HG03097 (cell line): ENCODE results near the gene PTPRK.
A peak's percentile ranks its signal among the peaks of the same experiment; 100 is the strongest.
"Not testable (repeated sequence)": the region's sequence is repeated elsewhere in the genome, so short reads cannot be mapped to it uniquely, and the experiment has no call there.

ENCODE experiments used
- ATAC-seq: cut with Tn5 transposase; IDR thresholded peaks from one replicate; pipeline ENCODE4 v1.9.1; 2021; ENCODE audit not compliant: unreplicated experiment, low FRiP score

The PTPRK gene

GRCh38 chr6:128455959-128456358 lies 64.4 kb downstream of the PTPRK start:
- no peak for ATAC-seq

GRCh38 chr6:128452713-128453112 lies 67.7 kb downstream of the PTPRK start:
- ATAC-seq: no peak

- no peak for ATAC-seq
These were observed 73.9 kb downstream of the PTPRK start for GRCh38 chr6:128446497-128446896.

GRCh38 chr6:128443553-128443952 lies 76.8 kb downstream of the PTPRK start:
- no peak for ATAC-seq

GRCh38 chr6:128439627-128440026 lies 80.8 kb downstream of the PTPRK start:
- peak; percentile 67 for ATAC-seq

- no peak for ATAC-seq
These were observed 82.0 kb downstream of the PTPRK start for GRCh38 chr6:128438393-128438792.

- no peak for ATAC-seq
These were observed 82.7 kb downstream of the PTPRK start for GRCh38 chr6:128437685-128438084.

GRCh38 chr6:128434752-128435151 lies 85.6 kb downstream of the PTPRK start:
- ATAC-seq: not testable (repeated sequence)

GRCh38 chr6:128432394-128432793 lies 88.0 kb downstream of the PTPRK start:
- ATAC-seq: no peak

- no peak for ATAC-seq
These were observed 93.3 kb downstream of the PTPRK start for GRCh38 chr6:128427139-128427538.

GRCh38 chr6:128425856-128426255 lies 94.5 kb downstream of the PTPRK start:
- ATAC-seq: no peak

- no peak for ATAC-seq
These were observed 97.5 kb downstream of the PTPRK start for GRCh38 chr6:128422871-128423270.

- ATAC-seq: no peak
These were observed 98.2 kb downstream of the PTPRK start for GRCh38 chr6:128422200-128422599.

GRCh38 chr6:128421788-128422187 lies 98.6 kb downstream of the PTPRK start:
- no peak for ATAC-seq

- ATAC-seq: no peak
These were observed 102.7 kb downstream of the PTPRK start for GRCh38 chr6:128417698-128418097.

- ATAC-seq: no peak
These were observed 105.0 kb downstream of the PTPRK start for GRCh38 chr6:128415387-128415786.

- ATAC-seq: no peak
These were observed 105.5 kb downstream of the PTPRK start for GRCh38 chr6:128414943-128415342.

- ATAC-seq: no peak
These were observed 107.1 kb downstream of the PTPRK start for GRCh38 chr6:128413291-128413690.

GRCh38 chr6:128412680-128413079 lies 107.7 kb downstream of the PTPRK start:
- no peak for ATAC-seq

GRCh38 chr6:128410584-128410983 lies 109.8 kb downstream of the PTPRK start:
- no peak for ATAC-seq

- ATAC-seq: no peak
These were observed 111.4 kb downstream of the PTPRK start for GRCh38 chr6:128409003-128409402.

- no peak for ATAC-seq
These were observed 113.9 kb downstream of the PTPRK start for GRCh38 chr6:128406453-128406852.
